Right kidney (tissue), 1 donor: ENCODE data around the gene MPV17.
"Not testable (repeated sequence)": the region's sequence is repeated elsewhere in the genome, so short reads cannot be mapped to it uniquely, and the experiment has no call there.

Source experiments
- DNase-seq: peaks from one replicate; pipeline ENCODE4 v3.0.0-alpha.2; 2016

The MPV17 gene

GRCh38 chr2:27303093-27304025 lies 19.5 kb downstream of the MPV17 start:
- DNase-seq = peak; percentile 36

GRCh38 chr2:27300606-27301005 lies 22.3 kb downstream of the MPV17 start:
- DNase-seq = not testable (repeated sequence)

GRCh38 chr2:27298391-27299080 lies 24.4 kb downstream of the MPV17 start:
- no peak for DNase-seq

DNA sequence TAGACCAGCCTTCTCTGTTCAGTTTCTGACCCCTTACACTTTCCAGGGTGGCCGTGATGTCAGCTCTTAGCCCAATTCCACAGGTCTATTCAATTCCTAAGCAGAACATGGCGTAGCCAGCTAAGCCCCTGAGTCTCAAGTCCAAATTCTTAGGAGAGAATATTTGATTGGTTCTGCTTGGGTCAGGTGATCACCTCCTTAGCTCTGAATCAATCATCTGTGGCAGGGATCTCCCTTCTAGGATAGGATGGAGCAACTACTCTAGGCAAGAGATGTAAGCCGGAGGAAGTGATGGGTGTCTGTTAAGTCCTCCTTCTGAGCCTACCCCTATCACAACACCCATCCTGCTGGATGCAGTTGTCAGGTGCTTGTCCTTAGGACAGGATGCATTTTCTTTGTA lies 25.7 kb downstream of the MPV17 start:
- no peak for DNase-seq

DNA sequence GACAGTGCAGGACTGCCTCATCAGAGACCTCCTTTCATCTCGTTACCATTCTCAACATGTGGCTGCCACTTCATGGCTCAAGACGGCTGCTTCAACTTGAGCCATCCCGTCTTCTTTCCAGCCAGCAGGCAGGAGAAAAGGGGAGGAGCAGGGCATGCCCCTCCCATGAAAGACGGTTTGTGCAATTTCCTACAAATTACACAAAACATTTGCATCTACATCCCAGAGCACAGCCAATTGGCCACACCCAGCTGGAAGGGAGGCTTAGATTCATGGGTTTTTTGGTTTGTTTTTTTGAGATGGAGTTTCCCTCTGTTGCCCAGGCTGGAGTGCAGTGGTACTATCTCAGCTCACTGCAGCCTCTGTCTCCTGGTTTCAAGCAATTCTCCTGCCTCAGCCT lies 26.4 kb downstream of the MPV17 start:
- DNase-seq = no peak

DNA sequence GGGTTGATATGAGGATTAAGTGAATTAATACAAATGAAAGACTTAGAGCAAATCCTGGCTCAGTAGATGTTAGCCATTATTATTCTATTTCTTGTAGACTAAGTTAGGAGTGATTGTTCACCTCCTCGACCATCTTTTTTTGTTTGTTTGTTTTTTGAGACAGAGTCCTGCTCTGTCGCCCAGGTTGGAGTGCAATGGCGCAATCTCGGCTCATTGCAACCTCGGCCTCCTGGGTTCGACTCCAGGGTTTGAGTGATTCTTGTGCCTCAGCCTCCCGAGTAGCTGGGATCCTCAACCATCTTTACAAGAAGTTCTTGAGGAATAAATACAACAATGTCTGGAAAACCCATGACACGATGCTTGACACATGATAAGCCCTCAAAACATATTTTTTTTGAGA lies 28.0 kb downstream of the MPV17 start:
- DNase-seq = no peak

DNA sequence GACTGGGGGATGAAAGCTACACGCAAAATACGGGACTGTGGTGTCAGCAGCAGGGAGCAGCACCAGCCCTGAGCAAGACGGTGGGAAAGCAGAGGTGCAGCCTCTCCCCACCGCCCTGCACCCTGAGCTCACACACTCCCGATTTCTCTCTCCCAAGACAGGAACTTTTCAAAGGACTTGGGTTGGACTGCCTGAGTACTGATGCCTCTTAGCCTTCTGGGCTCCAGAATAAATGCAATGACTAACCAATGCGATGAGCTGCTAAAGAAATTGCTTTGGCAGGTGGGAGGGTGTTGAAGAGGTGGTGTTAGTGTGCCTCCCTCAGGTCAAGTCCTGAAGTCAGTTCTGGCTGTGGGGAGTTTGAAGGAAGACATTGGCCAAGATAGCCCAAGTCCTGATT lies 31.0 kb downstream of the MPV17 start:
- no peak for DNase-seq

GRCh38 chr2:27290549-27290948 lies 32.3 kb downstream of the MPV17 start:
- no peak for DNase-seq

GRCh38 chr2:27288610-27289009 lies 34.3 kb downstream of the MPV17 start:
- DNase-seq = no peak

DNA sequence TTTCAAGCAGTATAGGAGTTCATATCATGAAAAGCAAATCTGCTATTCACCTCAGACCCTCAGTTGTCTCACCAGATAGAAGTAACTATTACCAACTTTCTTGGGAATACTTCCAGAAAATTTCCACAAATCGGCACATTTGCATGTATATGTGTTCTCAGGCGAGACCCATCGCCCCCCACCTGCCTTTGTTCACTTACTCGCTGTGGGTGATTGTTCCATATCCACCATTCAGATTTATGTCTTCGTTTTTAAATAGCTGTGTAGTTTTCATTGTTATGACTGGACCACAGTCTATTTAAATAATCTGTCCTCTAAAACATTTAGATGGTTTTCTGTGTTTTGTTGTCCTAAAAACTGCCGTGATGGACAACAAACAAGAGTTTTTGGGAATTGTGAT lies 37.4 kb downstream of the MPV17 start:
- DNase-seq = no peak

GRCh38 chr2:27284996-27285395 lies 37.9 kb downstream of the MPV17 start:
- no peak for DNase-seq

DNA sequence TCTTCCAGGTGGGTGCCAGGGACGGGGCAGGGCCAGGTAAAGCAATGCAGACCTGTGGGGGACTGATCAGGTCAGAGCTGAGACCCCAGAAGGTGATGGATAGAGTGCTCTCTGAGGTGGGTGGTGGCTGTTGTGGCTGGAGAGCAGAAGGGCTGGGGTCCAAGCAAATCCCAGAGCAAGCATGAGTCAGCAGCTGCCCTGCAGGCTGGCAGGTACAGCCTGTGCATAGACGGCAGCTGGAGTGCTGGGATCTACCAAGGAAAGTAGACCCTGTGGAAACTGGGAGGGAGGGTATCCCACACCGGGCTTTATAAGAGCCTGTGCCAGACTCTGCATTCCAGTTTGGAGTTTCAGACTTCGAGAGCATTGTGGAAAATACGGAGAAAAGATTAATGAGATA lies 40.0 kb downstream of the MPV17 start:
- no peak for DNase-seq

DNA sequence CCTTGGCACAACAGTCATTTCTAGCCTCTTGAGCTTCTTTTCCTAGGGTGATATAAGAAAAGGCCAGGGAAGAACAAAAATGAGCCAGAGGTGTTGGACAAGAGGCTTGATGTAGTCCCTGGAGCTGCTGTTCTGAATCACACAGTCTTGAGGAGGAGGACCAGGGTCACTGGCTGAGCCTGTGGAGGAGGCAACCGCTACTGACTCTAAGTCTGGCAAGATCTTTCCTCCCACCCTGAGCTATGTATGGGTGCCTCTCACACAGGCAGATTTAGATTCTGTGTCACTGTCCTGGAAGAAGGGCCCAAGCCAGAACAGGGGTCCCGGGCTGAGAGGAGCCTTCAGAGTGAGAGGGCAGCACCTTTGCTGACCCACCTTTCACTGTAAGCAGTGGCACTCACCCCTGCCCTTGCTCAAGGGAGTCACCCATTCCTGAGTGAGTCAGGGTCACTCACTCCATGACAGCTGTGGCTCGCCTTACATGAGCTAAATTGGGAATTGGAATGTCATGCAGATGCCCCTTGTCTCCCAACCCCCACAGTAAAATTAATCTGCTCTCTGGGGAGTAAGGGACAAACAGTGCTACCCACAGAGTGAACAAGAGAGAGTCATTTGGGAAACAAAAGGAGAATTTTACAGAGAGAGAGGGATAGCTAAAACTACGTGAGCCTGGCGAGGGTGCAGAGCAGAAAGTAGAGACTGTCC lies 40.9 kb downstream of the MPV17 start, which contains the start of gene TRIM54:
Gene TRIM54, plus strand, starts transcription at position 575 of the 705 bp plus-strand sequence. CDS start 303 bp downstream, outside the sequence.
- peak; percentile 51 for DNase-seq

- no peak for DNase-seq
These were observed 41.5 kb downstream of the MPV17 start for GRCh38 chr2:27281442-27281841.

DNA sequence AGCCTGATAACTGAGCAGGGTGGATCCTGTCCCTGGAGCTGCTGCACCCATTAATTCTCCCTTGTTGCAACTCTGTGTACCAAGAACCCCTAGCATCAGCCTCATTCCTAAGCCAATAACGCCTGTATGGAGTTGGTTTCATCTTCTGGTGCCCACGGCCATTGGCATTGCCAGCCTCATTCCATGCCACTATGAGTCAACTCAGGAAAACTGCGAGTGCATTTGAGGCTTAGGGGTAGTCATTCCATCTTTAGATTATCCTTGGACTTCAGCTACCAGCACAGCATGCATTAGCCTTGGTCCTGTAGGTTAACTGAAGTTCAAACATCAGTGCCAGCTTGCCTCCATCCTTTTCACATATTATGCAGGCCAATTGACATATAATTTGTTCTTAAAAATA lies 42.1 kb downstream of the MPV17 start:
- no peak for DNase-seq

DNA sequence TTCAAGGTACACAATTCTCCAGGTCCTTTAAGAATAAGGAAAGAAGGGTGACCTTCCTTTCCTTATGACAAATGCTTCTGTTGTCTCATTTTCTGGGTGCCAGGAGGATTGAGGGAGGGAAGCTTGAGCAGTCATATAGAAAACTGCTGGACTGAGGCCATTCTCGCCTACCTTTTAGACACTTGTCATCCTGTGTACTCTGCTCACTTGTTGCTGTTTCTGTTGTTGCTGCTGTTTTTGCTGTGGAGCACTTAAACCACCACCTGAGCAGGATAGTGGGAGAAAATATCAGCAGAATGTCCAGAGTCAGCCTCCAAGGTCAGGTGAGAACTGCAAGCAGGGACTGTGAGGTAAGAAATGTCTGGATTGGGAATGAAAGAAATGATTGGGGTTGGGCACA lies 44.9 kb downstream of the MPV17 start:
- DNase-seq = no peak

GRCh38 chr2:27275211-27276150 lies 47.4 kb downstream of the MPV17 start, which contains the start of gene DNAJC5G:
Gene DNAJC5G, plus strand, starts transcription at chr2:27275433. Its CDS starts 1,296 bp downstream, at chr2:27276729.
- no peak for DNase-seq

GRCh38 chr2:27272537-27273522 lies 50.1 kb downstream of the MPV17 start:
- DNase-seq = not testable (repeated sequence)

DNA sequence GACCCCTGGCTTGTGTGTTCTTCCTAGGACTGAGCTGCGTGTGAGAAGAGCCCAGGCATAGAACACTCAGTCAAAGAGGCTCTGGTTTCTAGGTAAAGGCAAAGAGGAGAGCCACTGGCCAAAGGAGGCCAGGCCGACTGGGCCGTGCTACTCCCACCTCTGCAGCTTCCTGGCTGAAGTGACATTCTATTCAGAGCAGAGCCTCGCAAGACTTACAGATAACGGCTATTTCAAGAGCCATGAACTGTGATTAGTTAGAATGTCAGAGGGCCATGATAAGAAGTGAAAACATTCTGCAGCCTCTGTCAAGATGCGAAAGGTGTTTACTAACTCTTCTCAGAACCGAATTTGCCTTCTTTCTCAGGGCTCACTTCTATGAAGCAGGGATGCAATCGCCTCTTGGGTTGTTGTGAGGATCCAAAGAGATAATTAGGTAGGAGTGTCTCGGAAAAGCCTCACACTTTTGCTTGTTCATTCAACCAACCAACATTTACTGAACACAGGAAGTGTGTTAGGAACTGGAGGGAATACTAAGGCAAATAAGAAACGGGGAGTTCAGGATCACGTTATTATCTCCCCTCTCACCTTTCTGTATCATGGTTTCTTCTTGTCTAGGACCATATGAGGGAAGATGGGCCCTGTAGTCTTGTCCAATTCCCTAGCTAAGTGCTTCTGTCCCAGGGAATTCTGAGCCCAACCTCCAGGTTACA lies 51.1 kb downstream of the MPV17 start:
- DNase-seq = no peak

GRCh38 chr2:27270670-27271069 lies 52.2 kb downstream of the MPV17 start:
- no peak for DNase-seq
